ENCODE data around the gene CACNG1. TPM values are rescaled to one million over a fixed set of nuclear protein-coding genes. Genes with fewer than 3 reads are reported as not detected.

Gene CACNG1
- total RNA-seq, 1 donor from 2014 or later: not detected

- H3K4me3 ChIP-seq: no peak overlapping the region
- H3K79me2 ChIP-seq (ENCODE audit: low read depth): no peaks in the 10 kb centered on the region
- H3F3A ChIP-seq (ENCODE audit: low read depth): peaks cover 9% of the 10 kb centered on the region
- H3K4me1 ChIP-seq: peaks cover 24% of the 10 kb centered on the region
- Mint-ChIP-seq H3K27me3 (ENCODE audit: insufficient read depth, low read depth) (no peaks in the 10 kb centered on the region), H3K4me1 (peaks cover 25% of the 10 kb centered on the region), H3K27ac (no peak overlapping the region), H3K9me3 (no peaks in the 10 kb centered on the region), H3K36me3 (no peaks in the 10 kb centered on the region), H3K4me3 (no peak overlapping the region)
- H3K27me3 ChIP-seq: no peaks in the 10 kb centered on the region
- TF ChIP-seq EZH2phosphoT487 (IDR thresholded peaks at IDR 0.05) (no peak), CTCF (IDR thresholded peaks at IDR 0.05) (no peak), EZH2 (IDR thresholded peaks at IDR 0.05) (no peak)
- no peaks in the 10 kb centered on the region for H4K20me1 ChIP-seq (ENCODE audit: low read depth)
- H3K9me3 ChIP-seq (ENCODE audit: low read depth): no peaks in the 10 kb centered on the region
- H3K9ac ChIP-seq: no peak overlapping the region
- H3K4me2 ChIP-seq: no peak overlapping the region
- no peak overlapping the region for H3K27ac ChIP-seq
- no peak for DNase-seq (ENCODE audit: low spot score)
- no peak overlapping the region for H2AFZ ChIP-seq (replicated peaks)
- H3K36me3 ChIP-seq: no peaks in the 10 kb centered on the region
Observed at GRCh38 chr17:67066717-67067116, 22.4 kb downstream of the CACNG1 start.

- Mint-ChIP-seq H3K9me3 (no peaks in the 10 kb centered on the region), H3K27me3 (ENCODE audit: insufficient read depth, low read depth) (no peaks in the 10 kb centered on the region), H3K36me3 (no peaks in the 10 kb centered on the region), H3K4me1 (peaks cover 25% of the 10 kb centered on the region), H3K27ac (peak overlapping the region; percentile 42), H3K4me3 (no peak overlapping the region)
- H4K20me1 ChIP-seq (ENCODE audit: low read depth): no peaks in the 10 kb centered on the region
- no peak for TF ChIP-seq CTCF (IDR thresholded peaks at IDR 0.05)
- no peak for TF ChIP-seq EZH2 (IDR thresholded peaks at IDR 0.05)
- TF ChIP-seq EZH2phosphoT487 (IDR thresholded peaks at IDR 0.05): no peak
- H2AFZ ChIP-seq (replicated peaks): no peak overlapping the region
- no peak overlapping the region for H3K9ac ChIP-seq
- peaks cover 24% of the 10 kb centered on the region for H3K4me1 ChIP-seq
- no peaks in the 10 kb centered on the region for H3K9me3 ChIP-seq (ENCODE audit: low read depth)
- H3K27me3 ChIP-seq: no peaks in the 10 kb centered on the region
- no peak for DNase-seq (ENCODE audit: low spot score)
- peak overlapping the region; percentile 10 for H3K4me2 ChIP-seq
- no peaks in the 10 kb centered on the region for H3K79me2 ChIP-seq (ENCODE audit: low read depth)
- H3K27ac ChIP-seq: no peak overlapping the region
- peaks cover 9% of the 10 kb centered on the region for H3F3A ChIP-seq (ENCODE audit: low read depth)
- no peak overlapping the region for H3K4me3 ChIP-seq
- no peaks in the 10 kb centered on the region for H3K36me3 ChIP-seq
Observed at GRCh38 chr17:67067571-67068482, 23.5 kb downstream of the CACNG1 start.

GRCh38 chr17:67068999-67069398 is 24.6 kb downstream of the CACNG1 start:
- Histone ChIP-seq H3K4me1 (peaks cover 24% of the 10 kb centered on the region), H3K79me2 (ENCODE audit: low read depth) (no peaks in the 10 kb centered on the region), H3K4me3 (no peak overlapping the region), H3K27me3 (no peaks in the 10 kb centered on the region), H3K9me3 (ENCODE audit: low read depth) (no peaks in the 10 kb centered on the region), H3K4me2 (peak overlapping the region; percentile 42), H3K27ac (no peak overlapping the region), H3K36me3 (no peaks in the 10 kb centered on the region), H3F3A (ENCODE audit: low read depth) (peaks cover 9% of the 10 kb centered on the region), H3K9ac (no peak overlapping the region), H2AFZ (replicated peaks) (no peak overlapping the region), H4K20me1 (ENCODE audit: low read depth) (no peaks in the 10 kb centered on the region)
- Mint-ChIP-seq H3K36me3 (peaks cover 2% of the 10 kb centered on the region), H3K4me1 (peaks cover 25% of the 10 kb centered on the region), H3K27me3 (ENCODE audit: insufficient read depth, low read depth) (no peaks in the 10 kb centered on the region), H3K27ac (no peak overlapping the region), H3K4me3 (no peak overlapping the region), H3K9me3 (no peaks in the 10 kb centered on the region)
- DNase-seq (ENCODE audit: low spot score): no peak
- TF ChIP-seq EZH2 (IDR thresholded peaks at IDR 0.05) (no peak), EZH2phosphoT487 (IDR thresholded peaks at IDR 0.05) (no peak), CTCF (IDR thresholded peaks at IDR 0.05) (no peak)

Data from neural progenitor cell (in vitro differentiated cells).